GM19452 (cell line): ENCODE measurements around the gene PLXNA2.

Experiments used
- ATAC-seq: cut with Tn5 transposase; IDR thresholded peaks from one replicate; pipeline ENCODE4 v1.9.1; 2021; ENCODE audit not compliant: unreplicated experiment

The PLXNA2 gene

DNA sequence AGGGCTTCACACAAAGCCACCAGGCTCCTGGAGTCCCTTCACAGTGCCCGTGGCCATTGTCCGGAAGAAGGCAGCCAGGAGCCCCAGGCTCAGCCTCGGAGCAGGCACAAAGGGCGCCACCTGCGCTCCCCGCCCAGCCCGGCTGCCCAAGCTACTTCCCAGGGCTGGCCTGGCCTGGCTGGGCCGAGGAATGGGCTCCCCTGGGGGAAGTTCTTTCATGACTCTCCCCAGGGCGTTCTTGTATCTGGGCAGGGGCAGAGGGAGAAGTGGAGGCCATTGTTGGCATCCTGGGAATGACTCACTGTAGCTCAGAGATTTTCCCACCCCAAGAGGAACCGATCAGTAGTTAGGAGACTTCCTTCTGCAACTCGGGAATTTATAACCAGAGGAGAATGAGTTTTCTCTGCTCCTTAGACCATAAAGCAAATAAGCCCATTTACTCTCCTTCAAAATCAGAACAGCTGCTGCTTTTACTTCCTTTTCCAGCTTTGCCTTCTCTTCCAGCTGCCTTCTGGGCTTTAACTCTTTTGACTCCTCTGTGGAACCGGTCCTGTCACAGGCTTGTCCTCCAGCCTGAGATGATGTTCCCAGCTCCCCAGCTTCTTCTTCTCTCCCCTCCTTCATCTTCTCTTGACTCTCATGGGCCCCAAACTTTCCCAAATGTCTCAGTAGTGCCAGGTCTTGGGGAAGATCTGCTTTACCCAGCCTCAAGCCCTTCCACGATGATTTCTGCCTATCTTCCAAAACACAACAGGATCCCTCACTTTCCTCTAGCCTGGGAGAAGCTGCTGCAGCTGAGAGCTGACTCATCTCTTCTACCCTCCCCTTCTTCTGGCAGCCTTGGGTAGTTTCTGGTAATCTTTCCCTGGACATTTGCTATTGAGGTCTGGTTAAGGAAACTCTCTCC is 214.6 kb downstream of the PLXNA2 start:
- no peak for ATAC-seq

GRCh38 chr1:208028526-208028925 is 215.7 kb downstream of the PLXNA2 start:
- no peak for ATAC-seq

DNA sequence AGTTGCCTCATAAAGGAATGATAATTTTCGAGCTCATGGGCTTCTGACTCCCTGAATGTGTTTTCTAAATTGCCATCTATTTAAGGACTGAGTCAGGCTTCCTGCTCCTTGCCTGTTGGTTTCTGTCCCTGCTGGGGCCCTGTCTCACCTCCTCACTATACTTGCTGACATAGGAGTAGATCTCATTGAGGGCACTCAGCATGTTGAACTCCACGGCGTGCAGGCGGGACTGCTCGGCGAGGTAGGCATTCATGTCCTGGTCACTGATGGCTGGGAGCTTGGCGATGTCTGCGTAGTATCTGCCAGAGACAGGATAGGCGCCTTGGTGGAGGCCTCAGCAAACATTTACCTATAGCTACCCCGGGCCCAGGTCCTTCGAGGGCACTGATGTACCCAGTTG is 216.3 kb downstream of the PLXNA2 start:
- no peak for ATAC-seq

GRCh38 chr1:208026880-208027438 is 217.2 kb downstream of the PLXNA2 start:
- ATAC-seq, result no peak

GRCh38 chr1:208025031-208025430 is 219.2 kb downstream of the PLXNA2 start:
- ATAC-seq, result no peak

GRCh38 chr1:208024406-208024805 is 219.8 kb downstream of the PLXNA2 start:
- no peak for ATAC-seq

- no peak for ATAC-seq
Measured at GRCh38 chr1:208019257-208019656, 224.9 kb downstream of the PLXNA2 start.

GRCh38 chr1:208015255-208015654 is 228.9 kb downstream of the PLXNA2 start:
- ATAC-seq, result no peak

DNA sequence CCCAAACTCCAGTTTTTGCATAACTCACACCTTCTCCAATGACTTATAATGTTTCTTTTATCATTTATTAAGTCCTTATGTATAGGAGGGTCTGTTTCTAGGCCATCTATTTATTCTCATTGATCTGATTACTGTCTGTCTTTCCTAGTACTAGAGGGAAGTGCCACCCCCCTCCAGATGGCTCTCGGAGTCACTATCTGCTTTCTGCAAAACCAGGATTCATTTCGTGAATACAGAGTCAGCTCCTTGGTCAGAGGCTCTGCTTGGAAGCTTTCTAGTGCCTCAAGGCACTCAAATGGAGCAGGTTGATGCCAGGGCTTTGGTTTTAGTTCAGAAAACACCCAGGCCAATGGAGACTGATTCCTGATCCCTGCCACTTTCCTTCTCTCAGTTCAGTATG is 231.0 kb downstream of the PLXNA2 start:
- no peak for ATAC-seq

GRCh38 chr1:208012721-208013120 is 231.5 kb downstream of the PLXNA2 start:
- ATAC-seq, result no peak

GRCh38 chr1:208010487-208011071 is 233.6 kb downstream of the PLXNA2 start:
- no peak for ATAC-seq

GRCh38 chr1:208009706-208010444 is 234.3 kb downstream of the PLXNA2 start:
- ATAC-seq, result no peak

DNA sequence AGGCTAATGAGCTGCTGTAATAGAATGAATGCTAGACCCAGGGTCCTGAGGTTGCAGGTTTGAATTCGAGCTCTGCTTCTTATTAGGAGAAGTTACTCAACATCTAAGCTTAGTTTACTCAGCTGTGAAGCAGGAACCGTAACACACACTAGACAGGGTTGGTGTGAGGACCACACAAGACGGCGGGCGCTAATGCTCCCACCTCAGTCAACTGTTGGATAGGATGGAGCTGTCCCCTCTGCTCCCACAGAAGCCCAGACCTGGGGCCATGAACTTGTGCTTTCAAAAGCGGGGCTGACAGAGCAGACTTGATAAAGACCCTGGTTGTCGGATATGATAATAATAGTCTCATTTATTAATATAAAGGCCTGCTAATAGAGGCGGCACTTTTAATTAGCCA is 234.9 kb downstream of the PLXNA2 start:
- no peak for ATAC-seq

GRCh38 chr1:208008534-208008933 is 235.7 kb downstream of the PLXNA2 start:
- no peak for ATAC-seq

- ATAC-seq, result no peak
Measured at GRCh38 chr1:208007938-208008342, 236.2 kb downstream of the PLXNA2 start.

DNA sequence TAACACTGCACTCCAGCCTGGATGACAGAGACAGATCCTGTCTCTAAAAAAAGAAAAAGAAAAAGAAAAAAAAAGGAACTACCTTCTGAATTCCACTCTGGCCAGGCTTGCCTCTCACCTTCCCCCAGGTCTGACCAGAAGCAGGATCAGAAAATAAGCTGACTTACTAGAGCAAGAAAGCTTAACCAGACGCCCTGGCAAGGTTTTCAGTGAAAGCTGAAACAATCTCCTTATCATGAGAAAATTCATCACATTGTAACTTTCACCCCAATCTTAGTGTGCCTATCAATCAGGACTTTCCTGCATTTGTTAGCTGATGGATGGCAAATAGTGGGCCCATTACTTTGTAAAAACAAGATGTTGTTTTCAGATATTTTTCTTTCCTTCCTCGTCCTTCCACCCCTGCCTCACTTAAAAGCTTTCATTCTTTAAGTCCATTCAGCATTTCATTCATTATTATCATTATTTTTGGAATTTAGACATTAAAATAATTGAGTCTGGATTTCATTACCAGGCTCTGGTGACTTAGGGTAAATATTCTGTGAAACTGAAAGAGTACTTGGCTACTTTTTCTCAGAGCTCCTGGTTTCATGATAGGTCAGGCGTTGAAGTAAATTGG is 236.8 kb downstream of the PLXNA2 start:
- ATAC-seq, result no peak

DNA sequence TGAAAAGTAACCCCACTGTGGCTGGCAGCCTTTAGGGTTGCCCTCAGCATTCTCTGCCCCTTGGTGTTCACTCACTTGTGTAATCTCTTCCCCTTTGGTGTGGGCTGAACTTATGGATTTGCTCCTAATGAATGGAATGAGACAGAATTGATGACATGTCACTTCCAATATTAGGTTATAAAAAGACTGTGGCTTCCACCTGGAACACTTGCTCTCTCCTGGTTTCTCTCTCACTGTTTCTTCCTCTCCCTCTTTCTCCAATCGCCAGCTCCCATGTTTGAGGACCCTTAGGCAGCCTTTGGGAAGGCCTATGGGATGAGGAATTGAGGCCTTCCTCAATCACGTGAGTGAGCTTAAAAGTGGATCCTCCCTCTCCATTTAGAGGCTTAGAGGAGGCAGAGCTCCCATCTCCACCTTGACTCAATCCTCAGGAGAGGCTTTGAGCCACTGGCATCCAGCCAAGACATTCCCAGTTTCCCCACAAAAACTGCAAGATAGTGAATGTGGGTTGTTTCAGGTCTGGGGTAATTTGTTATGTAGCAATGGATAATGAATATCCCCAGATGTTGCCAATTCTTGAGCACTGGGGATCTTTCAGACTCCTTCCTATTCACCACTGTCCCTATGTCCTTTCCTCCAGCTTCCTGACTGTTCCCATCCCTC is 237.8 kb downstream of the PLXNA2 start:
- no peak for ATAC-seq

GRCh38 chr1:208004851-208005250 is 239.3 kb downstream of the PLXNA2 start:
- ATAC-seq, result no peak

GRCh38 chr1:208003241-208003640 is 240.9 kb downstream of the PLXNA2 start:
- no peak for ATAC-seq

DNA sequence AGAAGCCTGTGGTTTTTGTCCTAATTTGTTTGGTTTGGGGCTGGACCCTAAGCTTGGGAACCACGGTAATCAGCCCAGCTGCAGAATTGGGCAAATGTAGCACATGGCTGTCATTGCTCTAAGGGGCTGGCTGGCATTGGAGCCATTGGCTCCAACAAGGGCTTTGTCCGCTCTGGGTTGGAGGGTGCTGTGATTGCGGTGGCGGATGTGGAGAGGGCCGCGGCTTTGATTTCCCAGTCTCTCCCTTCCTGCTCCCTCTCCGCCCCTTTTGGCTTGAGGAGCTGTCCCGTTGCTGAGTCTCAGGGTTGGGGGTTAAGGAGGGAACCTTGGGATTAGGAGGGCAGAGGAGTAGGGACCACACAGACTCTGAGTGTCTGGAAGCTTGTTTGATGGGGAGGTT is 241.5 kb downstream of the PLXNA2 start:
- no peak for ATAC-seq

- ATAC-seq, result no peak
Measured at GRCh38 chr1:208002078-208002477, 242.1 kb downstream of the PLXNA2 start.
